ENCODE results near the gene ABCC1. TPM values are rescaled to one million over a fixed set of nuclear protein-coding genes. Genes with fewer than 3 reads are reported as not detected.
A peak's percentile ranks its signal among the peaks of the same experiment; 100 is the strongest.

The ABCC1 gene
- polyA plus RNA-seq, 1 of the 3 experiments (the other 2 are of a cell fraction) = 23.7 TPM

GRCh38 chr16:15993946-15994665 is 44.7 kb downstream of the ABCC1 start:
- Histone ChIP-seq H3F3A (replicated peaks; ENCODE audit: insufficient read depth) (peaks cover 24% of the 10 kb centered on the region), H3K4me1 (ENCODE audit: control insufficient read depth in 1 of 2, insufficient read depth in 2 of 2, low read depth in 1 of 2, low read length in 1 of 2) (peaks cover 36 to 49% of the 10 kb centered on the region in 2 experiments; a peak in 3 of 4 replicates), H2AFZ (ENCODE audit: low read depth) (no peak overlapping the region), H3K9me3 (no peaks in the 10 kb centered on the region), H3K79me2 (ENCODE audit: insufficient read depth) (peaks cover 86% of the 10 kb centered on the region), H3K9ac (no peak overlapping the region), H3K27ac (ENCODE audit: low read depth in 2 of 2, low read length in 1 of 2) (peak overlapping the region in 1 of 2 experiments; percentile 63; a peak in 2 of 4 replicates), H3K27me3 (ENCODE audit: insufficient read depth) (no peaks in the 10 kb centered on the region), H3K4me2 (0 out of 2 replicates have a peak overlapping the region, but pooled peaks have one; percentile 15), H3K9me2 (no peaks in the 10 kb centered on the region), H4K20me1 (ENCODE audit: insufficient read depth) (0 out of 2 replicates have a peak, but pooled peaks cover 7% of the 10 kb centered on the region), H3K36me3 (replicated peaks in 1 of 2; ENCODE audit: control insufficient read depth in 1 of 2, insufficient read depth in 2 of 2, low read length in 1 of 2) (no peaks in the 10 kb centered on the region), H3K4me3 (ENCODE audit: low read depth in 2 of 2, low read length in 1 of 2) (no peak overlapping the region)
- TF ChIP-seq CHD2 (IDR thresholded peaks at IDR 0.05; ENCODE audit: low read length, partially characterized antibody) (no peak), REST (IDR thresholded peaks at IDR 0.05; ENCODE audit: low read depth, low read length) (no peak), ELF1 (IDR thresholded peaks at IDR 0.05) (no peak), YY1 (IDR thresholded peaks at IDR 0.05; ENCODE audit: low read depth) (no peak), CTCF (IDR thresholded peaks at IDR 0.05) (no peak), RXRA (IDR thresholded peaks at IDR 0.05; ENCODE audit: borderline replicate concordance, low read depth) (no peak), PBX3 (IDR thresholded peaks at IDR 0.05) (0 out of 2 replicates have a peak, but pooled peaks have one; percentile 7)
- WGBS (ENCODE audit: low lambda C conversion rate) = 97% methylated on average over 6 of the region's 9 CpGs
- ChIA-PET POLR2A (no interaction called here), CTCF (interaction anchor here (0.9 kb wide), 1 partner anchor 119 kb away, joined by 3 read pairs; no protein-coding TSS in a partner anchor)
- DNase-seq = no peak

All from SK-N-SH (cell line).